A673 (cell line): Measurements from ENCODE around the gene TMEM121. TPM values are rescaled to one million over a fixed set of nuclear protein-coding genes. Genes with fewer than 3 reads are reported as not detected.

Experiments
- BruUV-seq: library from RNA; stranded (reverse); fragments of 400-500 nt; replicated peaks from 2 replicates; lab custom pipeline; 2021; lab: Mats Ljungman, UMichigan
- CTCF ChIA-PET: fragments of 300-600 bp; sonication (Branson Sonifier 250); formaldehyde crosslinking; loops from one replicate; lab custom pipeline; 2022; ENCODE audit warnings: antibody characterized with exemption; lab: Charles Lee
- POLR2A ChIA-PET: fragments of 300-600 bp; sonication (Branson Sonifier 250); formaldehyde crosslinking; loops from one replicate; lab custom pipeline; 2022; ENCODE audit warnings: antibody characterized with exemption; ENCODE audit not compliant: low non-redundant PET; lab: Charles Lee
- DNase-seq: peaks from one replicate; pipeline ENCODE4 v3.0.0-alpha.2; 2015; ENCODE audit warnings: low spot score
- H3K27ac ChIP-seq: fragments of 200-600 bp; sonication (generic); 2 replicates; pipeline ENCODE4 v1.5.1; 2016; ENCODE audit warnings: mixed run types, low read depth, mild to moderate bottlenecking, mixed read lengths, antibody characterized with exemption, low read length; ENCODE audit not compliant: poor library complexity, severe bottlenecking
- H3K27me3 ChIP-seq: fragments of 200-600 bp; sonication (generic); replicated peaks from 2 replicates; pipeline ENCODE4 v1.6.1; 2017; ENCODE audit warnings: mixed run types, low read depth, mild to moderate bottlenecking, mixed read lengths, antibody characterized with exemption, low read length; ENCODE audit not compliant: insufficient read depth, poor library complexity
- H3K36me3 ChIP-seq: fragments of 200-600 bp; sonication (generic); 2 replicates; pipeline ENCODE4 v1.6.1; 2016; ENCODE audit warnings: mixed run types, mild to moderate bottlenecking, mixed read lengths, antibody characterized with exemption, low read length; ENCODE audit not compliant: insufficient read depth, poor library complexity, severe bottlenecking
- H3K4me1 ChIP-seq: fragments of 200-600 bp; sonication (generic); 2 replicates; pipeline ENCODE4 v1.6.1; 2017; ENCODE audit warnings: mixed run types, mild to moderate bottlenecking, mixed read lengths, antibody characterized with exemption, low read length; ENCODE audit not compliant: insufficient read depth, poor library complexity, severe bottlenecking
- H3K4me3 ChIP-seq: fragments of 200-600 bp; sonication (generic); 2 replicates; pipeline ENCODE4 v1.5.1; 2016; ENCODE audit warnings: low read depth, mixed run types, mild to moderate bottlenecking, mixed read lengths, low read length; ENCODE audit not compliant: poor library complexity, severe bottlenecking
- H3K9me3 ChIP-seq: fragments of 200-600 bp; sonication (generic); 2 replicates; pipeline ENCODE4 v1.6.1; 2016; ENCODE audit warnings: mixed run types, low read depth, mild to moderate bottlenecking, mixed read lengths, antibody characterized with exemption, low read length; ENCODE audit not compliant: poor library complexity, severe bottlenecking
- CTCF ChIP-seq: fragments of 300-800, 200-600 bp; sonication (generic); conservative IDR thresholded peaks from 2 replicates; pipeline ENCODE4 v1.5.1; 2017; ENCODE audit warnings: low read depth, mild to moderate bottlenecking, antibody characterized with exemption, low read length, moderate library complexity, mixed read lengths
- EZH2 ChIP-seq: fragments of 200-600 bp; sonication (generic); IDR thresholded peaks from 2 replicates; pipeline ENCODE4 v1.6.1; 2017; ENCODE audit warnings: borderline replicate concordance, low read depth, mild to moderate bottlenecking, mixed read lengths, antibody characterized with exemption, low read length; ENCODE audit not compliant: poor library complexity, severe bottlenecking
- intact Hi-C: fragments of 100-400 bp; cut with micrococcal nuclease; formaldehyde crosslinking; loops from one replicate; pipeline ENCODE4 v1.10.0; 2022; ENCODE audit not compliant: unreplicated experiment
- total RNA-seq: library from RNA; stranded (reverse); gene quantifications from 2 replicates; pipeline ENCODE4 v1.2.3, GENCODE V29; 2021

The TMEM121 gene
- total RNA-seq, 1 experiment from 2014 or later = 3.1 TPM

GRCh38 chr14:105533391-105533790, 7.0 kb downstream of the TMEM121 start:
- Histone ChIP-seq H3K27ac (no peak overlapping the region), H3K4me3 (no peak overlapping the region), H3K36me3 (no peaks in the 10 kb centered on the region), H3K4me1 (no peaks in the 10 kb centered on the region), H3K27me3 (no peaks in the 10 kb centered on the region), H3K9me3 (no peaks in the 10 kb centered on the region)
- DNase-seq = no peak
- intact Hi-C loops = no loop called here
- TF ChIP-seq EZH2 (no peak), CTCF (no peak)
- ChIA-PET CTCF (interaction anchor here (0.8 to 1.4 kb wide), 2 partner anchors 93 to 163 kb away, joined by 3 to 4 read pairs; no protein-coding TSS in a partner anchor), POLR2A (interaction anchor here (0.6 kb wide), 1 partner anchor 79 kb away, joined by 3 read pairs; no protein-coding TSS in a partner anchor)
- no TSS peak for BruUV-seq

DNA sequence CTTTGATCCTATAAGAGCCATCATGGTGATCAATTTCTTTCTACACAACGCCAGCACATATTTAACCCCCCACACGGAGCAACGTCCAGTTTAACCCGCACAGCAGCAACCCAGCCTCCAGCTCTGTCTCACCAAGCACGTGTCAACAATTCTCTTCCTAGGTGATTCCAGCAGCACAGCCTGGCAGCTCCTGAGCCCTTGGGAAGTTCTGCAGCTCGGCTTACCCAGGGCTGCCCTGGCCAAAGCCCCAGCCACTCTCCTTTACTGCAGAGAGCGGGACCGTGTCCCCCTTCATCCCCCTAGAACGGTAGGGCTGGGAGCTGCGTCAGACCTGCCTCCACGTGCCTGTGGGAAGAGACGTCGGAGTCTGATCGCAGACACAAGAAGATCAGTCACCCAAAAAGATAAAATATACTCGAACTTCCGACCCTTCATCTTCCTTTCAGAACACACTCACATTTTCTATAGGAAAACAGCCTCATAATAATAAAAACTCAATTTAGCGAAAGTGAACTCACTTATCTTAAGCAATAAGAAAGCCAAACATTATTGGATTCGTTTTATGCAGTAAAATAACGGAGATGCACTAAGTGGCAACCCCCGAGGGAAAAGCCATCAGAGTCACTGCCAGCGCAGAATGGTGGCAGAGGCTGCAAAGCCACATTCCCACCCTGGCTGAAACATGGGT, 7.6 kb downstream of the TMEM121 start:
- H3K36me3 ChIP-seq = no peaks in the 10 kb centered on the region
- DNase-seq = no peak
- no peaks in the 10 kb centered on the region for H3K9me3 ChIP-seq
- H3K27ac ChIP-seq = no peak overlapping the region
- TF ChIP-seq EZH2 (no peak), CTCF (no peak)
- no peak overlapping the region for H3K4me3 ChIP-seq
- CTCF ChIA-PET = interaction anchor here (0.8 to 1.4 kb wide), 2 partner anchors 94 to 163 kb away, joined by 3 to 4 read pairs; no protein-coding TSS in a partner anchor
- BruUV-seq = no TSS peak
- no peaks in the 10 kb centered on the region for H3K27me3 ChIP-seq
- H3K4me1 ChIP-seq = no peaks in the 10 kb centered on the region
- intact Hi-C loops = no loop called here
- POLR2A ChIA-PET = interaction anchor here (0.6 kb wide), 1 partner anchor 79 kb away, joined by 3 read pairs; no protein-coding TSS in a partner anchor

DNA sequence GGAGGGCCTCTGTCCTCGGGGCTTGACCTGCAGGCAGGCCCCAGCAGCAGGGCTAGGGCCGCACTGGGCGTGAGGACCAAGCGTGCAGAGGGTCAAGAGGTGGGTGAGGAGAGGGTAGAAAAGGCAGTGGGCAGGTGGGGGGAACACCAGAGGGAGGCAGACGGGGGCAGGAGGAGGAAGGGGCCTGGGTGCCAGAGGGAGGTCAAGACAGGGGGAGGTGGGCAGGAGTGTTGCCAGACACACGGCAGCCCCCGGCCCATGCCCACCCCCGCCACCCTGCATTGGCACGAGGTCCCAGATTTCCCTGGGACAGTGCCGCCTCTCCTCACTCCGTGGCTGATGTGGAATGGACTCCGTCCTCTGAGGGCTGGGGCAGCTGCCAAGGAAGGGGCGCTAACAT, 8.2 kb downstream of the TMEM121 start:
- no peaks in the 10 kb centered on the region for H3K36me3 ChIP-seq
- no peak overlapping the region for H3K4me3 ChIP-seq
- H3K27ac ChIP-seq = no peak overlapping the region
- intact Hi-C loops = no loop called here
- ChIA-PET CTCF (no interaction called here), POLR2A (no interaction called here)
- H3K27me3 ChIP-seq = no peaks in the 10 kb centered on the region
- H3K4me1 ChIP-seq = no peaks in the 10 kb centered on the region
- no peak for DNase-seq
- BruUV-seq = no TSS peak
- TF ChIP-seq EZH2 = no peak
- no peak for TF ChIP-seq CTCF
- H3K9me3 ChIP-seq = no peaks in the 10 kb centered on the region
